Fibroblast of lung (primary cell): Measurements from ENCODE around the gene RAB44. TPM values are rescaled to one million over a fixed set of nuclear protein-coding genes. Genes with fewer than 3 reads are reported as not detected.

Experiments
- DNase-seq, 2 donors: peaks; one replicate each; pipeline versions ENCODE4 v3.0.0 to v3.0.0-alpha.2; 2010; ENCODE audit warnings: low read depth in 2 of 2
- H2AFZ ChIP-seq: 2 replicates; pipeline ENCODE4 v1.5.1; 2012; ENCODE audit warnings: low read length, control low read depth, inconsistent platforms
- H3K27ac ChIP-seq: 2 replicates; pipeline ENCODE4 v1.5.1; 2011; ENCODE audit warnings: low read length, control low read depth; ENCODE audit not compliant: insufficient read depth
- H3K27me3 ChIP-seq: 2 replicates; pipeline ENCODE4 v1.5.1; 2011; ENCODE audit warnings: mild to moderate bottlenecking, low read length; ENCODE audit not compliant: control insufficient read depth, insufficient read depth
- H3K36me3 ChIP-seq: 2 replicates; pipeline ENCODE4 v1.5.1; 2011; ENCODE audit warnings: low read length; ENCODE audit not compliant: control insufficient read depth, insufficient read depth
- H3K4me1 ChIP-seq: 2 replicates; pipeline ENCODE4 v1.5.1; 2011; ENCODE audit warnings: low read length; ENCODE audit not compliant: control insufficient read depth, insufficient read depth; ENCODE audit errors: extremely low read depth
- H3K4me2 ChIP-seq: 2 replicates; pipeline ENCODE4 v1.5.1; 2011; ENCODE audit warnings: low read length, control low read depth; ENCODE audit not compliant: insufficient read depth; ENCODE audit errors: extremely low read depth
- H3K4me3 ChIP-seq, 4 experiments: fragments of 200-600 bp in 1 of 4; sonication (generic) in 1 of 4; replicated peaks in 1 of 4; 2 replicates each; pipeline ENCODE4 v1.5.1; 2011 to 2016; ENCODE audit warnings: low read length in 4 of 4, low read depth in 3 of 4, mild to moderate bottlenecking in 3 of 4, control low read depth in 2 of 4, inconsistent platforms in 1 of 4, mixed read lengths in 1 of 4; ENCODE audit not compliant: insufficient read depth in 1 of 4; ENCODE audit errors: control extremely low read depth in 1 of 4
- H3K79me2 ChIP-seq: 2 replicates; pipeline ENCODE4 v1.5.1; 2012; ENCODE audit warnings: mild to moderate bottlenecking, low read length, inconsistent platforms; ENCODE audit not compliant: control insufficient read depth, insufficient read depth
- H3K9ac ChIP-seq: 2 replicates; pipeline ENCODE4 v1.5.1; 2011; ENCODE audit warnings: mild to moderate bottlenecking, low read length, control low read depth; ENCODE audit not compliant: insufficient read depth
- H3K9me3 ChIP-seq: 2 replicates; pipeline ENCODE4 v1.5.1; 2012; ENCODE audit warnings: low read depth, low read length; ENCODE audit not compliant: control insufficient read depth, insufficient read depth
- H4K20me1 ChIP-seq: 2 replicates; pipeline ENCODE4 v1.5.1; 2011; ENCODE audit warnings: low read length; ENCODE audit not compliant: control insufficient read depth, insufficient read depth; ENCODE audit errors: extremely low read depth
- EZH2 ChIP-seq: IDR thresholded peaks from 2 replicates; pipeline ENCODE4 v1.5.1; 2012; ENCODE audit warnings: low read length, control low read depth, mild to moderate bottlenecking; ENCODE audit errors: missing control alignments
- polyA plus RNA-seq, 2 donors: library from polyadenylated mRNA; depleted of rRNA in 1 of 2; stranded (reverse) in 1 of 2; unstranded in 1 of 2; fragments of >200 nt; gene quantifications; 2 replicates each; pipeline ENCODE4 v1.2.1, GENCODE V29; 2011 to 2012; ENCODE audit warnings: missing spikeins in 1 of 2
- total RNA-seq: library from RNA; depleted of rRNA; stranded (reverse); fragments of >200 nt; gene quantifications from 2 replicates; pipeline ENCODE4 v1.2.1, GENCODE V29; 2014
- TF ChIP-seq, protein P1 (sequence below), 2 donors: IDR thresholded peaks in 1 of 2; conservative IDR thresholded peaks in 1 of 2; 1 replicate in 1 of 2; 2 replicates in 1 of 2; pipeline ENCODE4 v1.5.1; 2011 to 2012; ENCODE audit warnings: low read length in 2 of 2, control low read depth in 1 of 2, inconsistent platforms in 1 of 2, low read depth in 1 of 2, mild to moderate bottlenecking in 1 of 2

RAB44 gene
- total and polyA plus RNA-seq, 2 donors (not counting 1 experiment from before 2014, with no cell fraction given) = under 0.01 TPM; not detected in 1

DNA sequence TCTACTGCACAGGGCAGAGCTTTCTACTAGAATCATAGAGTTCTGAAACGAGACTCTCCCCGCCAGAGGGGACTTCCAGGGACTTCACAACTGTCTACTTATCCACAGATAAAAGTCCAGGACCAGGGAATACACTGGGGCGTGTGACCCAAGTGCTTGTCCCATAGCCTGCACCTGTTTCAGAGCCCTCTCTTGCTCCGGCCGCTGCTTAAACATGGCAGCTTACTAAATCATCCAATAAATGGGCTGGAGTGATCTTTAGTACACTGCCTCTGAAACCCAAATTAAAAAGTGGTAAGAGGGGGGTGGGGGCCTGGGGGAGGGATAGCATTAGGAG lies 8.9 kb upstream of the RAB44 start:
- H3K9me3 ChIP-seq = no peaks in the 10 kb centered on the region
- H3K4me3 ChIP-seq = no peak overlapping the region
- peaks cover 14% of the 10 kb centered on the region for H3K79me2 ChIP-seq
- no peak overlapping the region for H3K4me2 ChIP-seq
- H3K27me3 ChIP-seq = no peaks in the 10 kb centered on the region
- H3K4me1 ChIP-seq = no peaks in the 10 kb centered on the region
- TF ChIP-seq, protein P1, sequence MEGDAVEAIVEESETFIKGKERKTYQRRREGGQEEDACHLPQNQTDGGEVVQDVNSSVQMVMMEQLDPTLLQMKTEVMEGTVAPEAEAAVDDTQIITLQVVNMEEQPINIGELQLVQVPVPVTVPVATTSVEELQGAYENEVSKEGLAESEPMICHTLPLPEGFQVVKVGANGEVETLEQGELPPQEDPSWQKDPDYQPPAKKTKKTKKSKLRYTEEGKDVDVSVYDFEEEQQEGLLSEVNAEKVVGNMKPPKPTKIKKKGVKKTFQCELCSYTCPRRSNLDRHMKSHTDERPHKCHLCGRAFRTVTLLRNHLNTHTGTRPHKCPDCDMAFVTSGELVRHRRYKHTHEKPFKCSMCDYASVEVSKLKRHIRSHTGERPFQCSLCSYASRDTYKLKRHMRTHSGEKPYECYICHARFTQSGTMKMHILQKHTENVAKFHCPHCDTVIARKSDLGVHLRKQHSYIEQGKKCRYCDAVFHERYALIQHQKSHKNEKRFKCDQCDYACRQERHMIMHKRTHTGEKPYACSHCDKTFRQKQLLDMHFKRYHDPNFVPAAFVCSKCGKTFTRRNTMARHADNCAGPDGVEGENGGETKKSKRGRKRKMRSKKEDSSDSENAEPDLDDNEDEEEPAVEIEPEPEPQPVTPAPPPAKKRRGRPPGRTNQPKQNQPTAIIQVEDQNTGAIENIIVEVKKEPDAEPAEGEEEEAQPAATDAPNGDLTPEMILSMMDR (conservative IDR thresholded peaks at IDR 0.05 in 1 of 2, IDR thresholded peaks at IDR 0.05 in 1 of 2; ENCODE audit: low read depth in 1 of 2, low read length in 2 of 2) = no peak
- peaks cover 2% of the 10 kb centered on the region for H4K20me1 ChIP-seq
- peaks cover 24% of the 10 kb centered on the region for H3K36me3 ChIP-seq
- no peak overlapping the region for H2AFZ ChIP-seq
- peak; percentile 44 to 52 for DNase-seq
- H3K9ac ChIP-seq = no peak overlapping the region
- no peak overlapping the region for H3K27ac ChIP-seq

DNA sequence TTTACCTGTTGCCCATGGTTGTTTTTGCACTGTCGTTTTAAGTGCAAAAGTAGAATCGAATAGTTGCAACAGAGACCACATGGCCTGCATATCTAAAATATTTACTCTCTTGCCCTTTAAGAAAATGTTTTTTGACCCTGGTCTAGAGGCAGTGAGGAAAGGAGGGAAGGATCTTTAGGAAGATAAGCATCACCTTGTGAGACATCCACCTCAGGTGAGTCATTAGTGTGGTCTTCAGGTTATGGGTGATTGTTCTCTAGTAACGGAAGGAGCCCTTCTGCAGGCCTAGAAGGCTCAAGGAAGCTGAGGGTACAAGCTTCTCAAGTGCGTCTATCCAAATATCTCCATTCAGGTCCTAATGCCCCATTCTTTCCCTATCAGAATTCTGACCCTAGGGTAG lies 6.6 kb upstream of the RAB44 start:
- no peak overlapping the region for H3K4me3 ChIP-seq
- H3K27ac ChIP-seq = no peak overlapping the region
- no peak for DNase-seq
- no peak for TF ChIP-seq EZH2
- TF ChIP-seq, protein P1 (conservative IDR thresholded peaks at IDR 0.05 in 1 of 2, IDR thresholded peaks at IDR 0.05 in 1 of 2; ENCODE audit: low read depth in 1 of 2, low read length in 2 of 2) = no peak
- no peaks in the 10 kb centered on the region for H4K20me1 ChIP-seq
- H3K79me2 ChIP-seq = no peaks in the 10 kb centered on the region
- H3K4me2 ChIP-seq = no peak overlapping the region
- H3K9me3 ChIP-seq = no peaks in the 10 kb centered on the region
- no peak overlapping the region for H3K9ac ChIP-seq
- H3K4me1 ChIP-seq = no peaks in the 10 kb centered on the region
- H3K27me3 ChIP-seq = no peaks in the 10 kb centered on the region
- peaks cover 10% of the 10 kb centered on the region for H3K36me3 ChIP-seq
- H2AFZ ChIP-seq = no peak overlapping the region

DNA sequence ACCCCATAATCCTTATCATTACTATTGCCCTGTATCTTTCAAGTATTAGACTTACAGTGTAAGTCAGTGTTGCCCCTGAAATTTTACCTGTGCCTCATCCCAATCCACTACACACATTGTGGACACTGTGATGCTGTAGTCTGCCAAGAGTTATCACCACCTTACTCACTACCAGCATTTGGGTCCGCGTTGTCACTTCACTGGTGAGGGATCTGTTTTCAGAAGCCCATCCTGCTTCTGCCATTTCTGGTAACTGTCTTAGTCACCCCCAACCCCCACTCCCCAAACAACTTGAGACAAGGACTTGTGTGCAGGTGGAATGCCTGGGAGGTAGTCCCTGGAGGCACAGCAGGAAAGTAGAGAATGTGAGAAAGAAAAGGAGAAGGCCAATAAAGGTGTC lies 6.0 kb upstream of the RAB44 start:
- Histone ChIP-seq H3K4me3 (no peak overlapping the region), H3K9me3 (no peaks in the 10 kb centered on the region), H3K9ac (no peak overlapping the region), H3K4me1 (no peaks in the 10 kb centered on the region), H3K4me2 (no peak overlapping the region), H3K79me2 (no peaks in the 10 kb centered on the region), H3K36me3 (peaks cover 5% of the 10 kb centered on the region), H3K27me3 (no peaks in the 10 kb centered on the region), H3K27ac (no peak overlapping the region), H2AFZ (no peak overlapping the region), H4K20me1 (no peaks in the 10 kb centered on the region)
- TF ChIP-seq EZH2 = no peak
- TF ChIP-seq, protein P1 (conservative IDR thresholded peaks at IDR 0.05 in 1 of 2, IDR thresholded peaks at IDR 0.05 in 1 of 2; ENCODE audit: low read depth in 1 of 2, low read length in 2 of 2) = no peak
- DNase-seq = no peak
